8988T (cell line): ENCODE data around the gene OGDH.
"Not testable (repeated sequence)": the region's sequence is repeated elsewhere in the genome, so short reads cannot be mapped to it uniquely, and the experiment has no call there.

Source experiments
- DNase-seq: peaks from one replicate; pipeline ENCODE4 v3.0.0; 2011

Gene OGDH

GRCh38 chr7:44673771-44674170 is 67.3 kb downstream of the OGDH start:
- no peak for DNase-seq

GRCh38 chr7:44674381-44674780 is 68.0 kb downstream of the OGDH start:
- no peak for DNase-seq

GRCh38 chr7:44676776-44677175 is 70.3 kb downstream of the OGDH start:
- DNase-seq = no peak

GRCh38 chr7:44678101-44678470 is 71.7 kb downstream of the OGDH start:
- DNase-seq = no peak

GRCh38 chr7:44678471-44679179 is 72.2 kb downstream of the OGDH start:
- DNase-seq = no peak

GRCh38 chr7:44681645-44682044 is 75.2 kb downstream of the OGDH start:
- no peak for DNase-seq

GRCh38 chr7:44685723-44686122 is 79.3 kb downstream of the OGDH start:
- DNase-seq = no peak

GRCh38 chr7:44689427-44689826 is 83.0 kb downstream of the OGDH start:
- no peak for DNase-seq

- DNase-seq = peak; percentile 38
These were observed 87.3 kb downstream of the OGDH start for GRCh38 chr7:44693641-44694313.

GRCh38 chr7:44694326-44694725 is 87.9 kb downstream of the OGDH start:
- no peak for DNase-seq

GRCh38 chr7:44694766-44695165 is 88.3 kb downstream of the OGDH start:
- no peak for DNase-seq

GRCh38 chr7:44695756-44696155 is 89.3 kb downstream of the OGDH start:
- no peak for DNase-seq

- DNase-seq = no peak
These were observed 90.3 kb downstream of the OGDH start for GRCh38 chr7:44696728-44697127.

GRCh38 chr7:44697136-44698045 is 91.0 kb downstream of the OGDH start:
- no peak for DNase-seq

GRCh38 chr7:44698046-44698580 is 91.7 kb downstream of the OGDH start:
- DNase-seq = no peak

- DNase-seq = not testable (repeated sequence)
These were observed 93.2 kb downstream of the OGDH start for GRCh38 chr7:44699598-44699997.

- DNase-seq = no peak
These were observed 93.9 kb downstream of the OGDH start for GRCh38 chr7:44700322-44700721.

- DNase-seq = not testable (repeated sequence)
These were observed 97.0 kb downstream of the OGDH start for GRCh38 chr7:44703391-44703790.

- no peak for DNase-seq
These were observed 97.5 kb downstream of the OGDH start for GRCh38 chr7:44703921-44704320.

GRCh38 chr7:44705434-44705833 is 99.0 kb downstream of the OGDH start:
- DNase-seq = no peak

GRCh38 chr7:44706788-44707557 is 100.5 kb downstream of the OGDH start:
- DNase-seq = no peak

GRCh38 chr7:44707558-44708230 is 101.3 kb downstream of the OGDH start:
- DNase-seq = no peak
